HG03432 (cell line): ENCODE measurements around the gene SPACA5.
"Not testable (repeated sequence)": the region's sequence is repeated elsewhere in the genome, so short reads cannot be mapped to it uniquely, and the experiment has no call there.

Experiments
- ATAC-seq: cut with Tn5 transposase; IDR thresholded peaks from one replicate; pipeline ENCODE4 v1.9.1; 2021; ENCODE audit warnings: mild to moderate bottlenecking, moderate library complexity; ENCODE audit not compliant: unreplicated experiment

Gene SPACA5

GRCh38 chrX:48021026-48021900 lies 14.5 kb downstream of the SPACA5 start:
- peak; percentile 74 for ATAC-seq

GRCh38 chrX:48022100-48022499 lies 15.3 kb downstream of the SPACA5 start:
- no peak for ATAC-seq

GRCh38 chrX:48022738-48023137 lies 15.9 kb downstream of the SPACA5 start:
- no peak for ATAC-seq

GRCh38 chrX:48025561-48025960 lies 18.8 kb downstream of the SPACA5 start:
- no peak for ATAC-seq

GRCh38 chrX:48027545-48027944 lies 20.8 kb downstream of the SPACA5 start:
- ATAC-seq: not testable (repeated sequence)

- no peak for ATAC-seq
Measured at GRCh38 chrX:48028091-48028490, 21.3 kb downstream of the SPACA5 start.

GRCh38 chrX:48030237-48030636 lies 23.4 kb downstream of the SPACA5 start:
- no peak for ATAC-seq

GRCh38 chrX:48030641-48031173 lies 23.9 kb downstream of the SPACA5 start:
- not testable (repeated sequence) for ATAC-seq

- ATAC-seq: no peak
Measured at GRCh38 chrX:48035891-48036290, 29.1 kb downstream of the SPACA5 start.

GRCh38 chrX:48043056-48043455 lies 36.3 kb downstream of the SPACA5 start:
- no peak for ATAC-seq

GRCh38 chrX:48045410-48046311 lies 38.9 kb downstream of the SPACA5 start:
- no peak for ATAC-seq

GRCh38 chrX:48046846-48047245 lies 40.1 kb downstream of the SPACA5 start:
- ATAC-seq: no peak

- ATAC-seq: no peak
Measured at GRCh38 chrX:48058621-48059295, 52.0 kb downstream of the SPACA5 start.

GRCh38 chrX:48059296-48059639 lies 52.5 kb downstream of the SPACA5 start:
- no peak for ATAC-seq
